Liver (tissue), 9 donors: Measurements from ENCODE around the gene ST6GALNAC2. TPM values are rescaled to one million over a fixed set of nuclear protein-coding genes. Genes with fewer than 3 reads are reported as not detected.

ENCODE experiments used
- DNase-seq: peaks from one replicate; pipeline ENCODE4 v3.0.0-alpha.2; 2017; ENCODE audit warnings: low spot score
- H3K27ac ChIP-seq, 2 donors: one replicate each; pipeline ENCODE4 v1.7.0; 2013; ENCODE audit warnings: inconsistent platforms in 2 of 2, low read length in 2 of 2, control low read depth in 1 of 2, low read depth in 1 of 2, mild to moderate bottlenecking in 1 of 2
- H3K27me3 ChIP-seq, 4 donors: one replicate each; pipeline versions ENCODE4 v1.6.1 to v1.7.0; 2013; ENCODE audit warnings: low read length in 3 of 4, inconsistent platforms in 1 of 4, mild to moderate bottlenecking in 1 of 4, moderate library complexity in 1 of 4; ENCODE audit not compliant: control insufficient read depth in 4 of 4, insufficient read depth in 4 of 4
- H3K36me3 ChIP-seq, 4 donors: one replicate each; pipeline versions ENCODE4 v1.6.1 to v1.7.0; 2013; ENCODE audit warnings: low read length in 3 of 4, mild to moderate bottlenecking in 3 of 4, low read depth in 1 of 4, moderate library complexity in 1 of 4; ENCODE audit not compliant: control insufficient read depth in 4 of 4, insufficient read depth in 3 of 4
- H3K4me1 ChIP-seq, 4 donors: one replicate each; pipeline versions ENCODE4 v1.6.1 to v1.7.0; 2013; ENCODE audit warnings: low read length in 3 of 4, mild to moderate bottlenecking in 3 of 4, moderate library complexity in 1 of 4; ENCODE audit not compliant: control insufficient read depth in 4 of 4, insufficient read depth in 4 of 4
- H3K4me3 ChIP-seq, 3 donors: one replicate each; pipeline versions ENCODE4 v1.6.1 to v1.7.0; 2013; ENCODE audit warnings: low read length in 3 of 3, control low read depth in 1 of 3, low read depth in 1 of 3, mild to moderate bottlenecking in 1 of 3
- H3K9ac ChIP-seq, 2 donors: one replicate each; pipeline ENCODE4 v1.7.0; 2013; ENCODE audit warnings: low read length in 2 of 2, mild to moderate bottlenecking in 2 of 2, moderate library complexity in 2 of 2, control low read depth in 1 of 2, low read depth in 1 of 2
- H3K9me3 ChIP-seq, 4 donors: one replicate each; pipeline versions ENCODE4 v1.6.1 to v1.7.0; 2013; ENCODE audit warnings: low read length in 3 of 4; ENCODE audit not compliant: control insufficient read depth in 4 of 4
- ATF3 ChIP-seq: IDR thresholded peaks from 2 replicates; pipeline ENCODE4 v1.6.1; 2016; ENCODE audit warnings: antibody characterized with exemption
- CTCF ChIP-seq: fragments of 150-350 bp; IDR thresholded peaks from 2 replicates; pipeline ENCODE4 v1.5.1; 2017; ENCODE audit warnings: improper control_type of control experiment, low read depth, low read length; ENCODE audit not compliant: missing input control
- FOXA2 ChIP-seq: IDR thresholded peaks from 2 replicates; pipeline ENCODE4 v1.6.1; 2016; ENCODE audit warnings: antibody characterized with exemption
- GABPA ChIP-seq, 2 donors: IDR thresholded peaks in 1 of 2; conservative IDR thresholded peaks in 1 of 2; 2 replicates each; pipeline ENCODE4 v1.6.1; 2016; ENCODE audit warnings: antibody characterized with exemption in 2 of 2, mild to moderate bottlenecking in 1 of 2, moderate library complexity in 1 of 2
- HNF4A ChIP-seq, 2 donors: conservative IDR thresholded peaks; 2 replicates each; pipeline ENCODE4 v1.6.1; 2016; ENCODE audit warnings: antibody characterized with exemption in 2 of 2, mild to moderate bottlenecking in 2 of 2
- HNF4G ChIP-seq: IDR thresholded peaks from 2 replicates; pipeline ENCODE4 v1.6.1; 2016; ENCODE audit warnings: antibody characterized with exemption
- MAX ChIP-seq: IDR thresholded peaks from 2 replicates; pipeline ENCODE4 v1.6.1; 2016; ENCODE audit warnings: antibody characterized with exemption
- NR2F2 ChIP-seq: IDR thresholded peaks from 2 replicates; pipeline ENCODE4 v1.6.1; 2016; ENCODE audit warnings: antibody characterized with exemption
- RAD21 ChIP-seq, 2 donors: IDR thresholded peaks; 2 replicates each; pipeline ENCODE4 v1.6.1; 2016; ENCODE audit warnings: antibody characterized with exemption in 2 of 2, mild to moderate bottlenecking in 2 of 2
- REST ChIP-seq: IDR thresholded peaks from 2 replicates; pipeline ENCODE4 v1.6.1; 2016; ENCODE audit warnings: antibody characterized with exemption, mild to moderate bottlenecking
- SP1 ChIP-seq: IDR thresholded peaks from 2 replicates; pipeline ENCODE4 v1.6.1; 2018; ENCODE audit warnings: antibody characterized with exemption, mild to moderate bottlenecking
- TAF1 ChIP-seq: conservative IDR thresholded peaks from 2 replicates; pipeline ENCODE4 v1.6.1; 2016; ENCODE audit warnings: antibody characterized with exemption, mild to moderate bottlenecking
- ZBTB33 ChIP-seq: IDR thresholded peaks from 2 replicates; pipeline ENCODE4 v1.6.1; 2016; ENCODE audit warnings: antibody characterized with exemption
- WGBS: extraction: QIAGEN DNeasy Blood & Tissue Kit; methylation state at CpG from one replicate; pipeline ENCODE4 v1.1.7; 2013; 5-methylcytosine and 5-hydroxymethylcytosine counted together
- polyA plus RNA-seq, 2 donors: library from polyadenylated mRNA; stranded (reverse) in 1 of 2; unstranded in 1 of 2; fragments of 200-250 nt in 1 of 2; fragments of >200 nt in 1 of 2; fragmentation: Nextera tagmentation in 1 of 2; extraction: Ambion mirVana in 1 of 2; gene quantifications; one replicate each; pipeline versions ENCODE4 v1.2.1 to v1.2.3, GENCODE V29; 2013 to 2015
- total RNA-seq, 2 donors: library from RNA; depleted of rRNA; stranded (reverse); fragments of >200 nt; gene quantifications; one replicate each; pipeline ENCODE4 v1.2.3, GENCODE V29; 2014
- donor health status: healthy.
- donor health status: healthy.
- donor health status: healthy.
- donor health status: healthy.
- donor health status: healthy.

Gene ST6GALNAC2
- total and polyA plus RNA-seq, 4 donors, result 0.52 to 2.6 (median 1.1) TPM

GRCh38 chr17:76554131-76554530, 31.5 kb downstream of the ST6GALNAC2 start:
- H3K4me1 ChIP-seq, result peaks cover 7 to 39% (median 27%) of the 10 kb centered on the region in 4 donors
- H3K9ac ChIP-seq, result no peak overlapping the region
- 59% methylated on average over 6 of the region's 6 CpGs for WGBS
- H3K27me3 ChIP-seq, result no peaks in the 10 kb centered on the region
- no peak overlapping the region for H3K27ac ChIP-seq
- H3K9me3 ChIP-seq, result no peaks in the 10 kb centered on the region
- DNase-seq, result no peak
- no peaks in the 10 kb centered on the region for H3K36me3 ChIP-seq
- no peak for TF ChIP-seq ZBTB33
- no peak for TF ChIP-seq SP1
- TF ChIP-seq REST, result no peak
- TF ChIP-seq HNF4G, result no peak
- TF ChIP-seq MAX, result no peak
- no peak for TF ChIP-seq GABPA (IDR thresholded peaks at IDR 0.05 in 1 of 2, conservative IDR thresholded peaks at IDR 0.05 in 1 of 2)
- no peak for TF ChIP-seq RAD21 (IDR thresholded peaks at IDR 0.05)
- TF ChIP-seq FOXA2, result no peak
- no peak for TF ChIP-seq TAF1
- H3K4me3 ChIP-seq, result no peak overlapping the region

- WGBS, result 84% methylated on average over 8 of the region's 8 CpGs
- Histone ChIP-seq H3K9me3 (no peaks in the 10 kb centered on the region), H3K36me3 (no peaks in the 10 kb centered on the region), H3K27me3 (no peaks in the 10 kb centered on the region), H3K27ac (no peak overlapping the region), H3K4me3 (no peak overlapping the region), H3K4me1 (peaks cover 10 to 38% (median 29%) of the 10 kb centered on the region in 4 donors), H3K9ac (no peak overlapping the region)
- DNase-seq, result no peak
- TF ChIP-seq RAD21 (IDR thresholded peaks at IDR 0.05) (no peak), FOXA2 (no peak), CTCF (no peak), MAX (no peak), REST (no peak), ATF3 (no peak), HNF4A (conservative IDR thresholded peaks at IDR 0.05) (no peak), ZBTB33 (no peak), NR2F2 (no peak)
Measured at GRCh38 chr17:76553178-76553908, 32.3 kb downstream of the ST6GALNAC2 start.
